Uterus (tissue), 2 donors: ENCODE data around the gene TAS2R60.

Source experiments
- CTCF ChIP-seq, 4 experiments: fragments of 200-600 bp in 2 of 4; fragments of 450-650 bp in 2 of 4; sonication (generic) in 2 of 4; IDR thresholded peaks; one replicate each; pipeline ENCODE4 v1.5.1; 2016 to 2019; ENCODE audit warnings: antibody characterized with exemption in 4 of 4, mild to moderate bottlenecking in 2 of 4, moderate library complexity in 1 of 4
- POLR2A ChIP-seq, 2 donors: fragments of 450-650 bp; IDR thresholded peaks; one replicate each; pipeline ENCODE4 v1.6.1; 2016; ENCODE audit warnings: antibody characterized with exemption in 2 of 2, mild to moderate bottlenecking in 1 of 2, moderate library complexity in 1 of 2

- TF ChIP-seq CTCF (IDR thresholded peaks at IDR 0.05) (no peak), POLR2A (IDR thresholded peaks at IDR 0.05) (no peak)
These were observed 24.5 kb downstream of the TAS2R60 start for GRCh38 chr7:143467724-143468123.
